Body of pancreas (tissue), 4 donors: ENCODE measurements around the gene NDUFS8.

Source experiments
- POLR2A ChIP-seq, 3 donors: fragments of 450-650 bp; IDR thresholded peaks; one replicate each; pipeline ENCODE4 v1.6.1; 2016; ENCODE audit warnings: antibody characterized with exemption in 3 of 3, mild to moderate bottlenecking in 2 of 3
- TF ChIP-seq, protein P1 (sequence below), 7 experiments: fragments of 450-650 bp in 4 of 7; fragments of 200-600 bp in 3 of 7; sonication (generic) in 3 of 7; IDR thresholded peaks; one replicate each; pipeline ENCODE4 v1.5.1; 2016 to 2019; ENCODE audit warnings: antibody characterized with exemption in 7 of 7

DNA sequence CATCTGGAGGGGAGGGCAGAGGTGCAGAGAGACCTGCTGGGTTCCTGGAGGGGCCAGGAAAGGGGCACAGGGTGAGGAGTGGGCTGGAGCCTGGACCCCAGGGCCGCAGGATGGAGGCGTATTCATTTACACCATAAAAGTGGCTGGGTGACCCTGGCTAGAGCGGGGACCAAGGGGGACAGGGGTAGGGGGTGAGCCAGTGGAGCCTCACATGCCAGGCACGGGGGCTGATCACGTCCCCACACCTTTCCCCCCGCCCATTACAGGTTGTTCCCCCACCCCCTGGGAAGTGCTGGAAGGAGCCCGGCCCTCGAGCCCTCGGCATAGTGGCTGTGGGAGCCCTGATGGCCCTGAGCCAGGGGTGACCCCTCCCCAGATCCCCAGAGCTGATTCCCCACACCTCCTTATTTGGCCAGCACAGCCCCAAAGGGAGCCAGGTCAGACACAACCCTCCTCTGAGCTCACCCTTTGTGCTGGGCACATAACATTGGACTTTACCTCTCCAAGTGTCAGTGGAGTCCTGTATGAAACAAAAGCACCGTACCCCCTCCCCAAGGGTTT lies 9.1 kb downstream of the NDUFS8 start:
- TF ChIP-seq, protein P1, sequence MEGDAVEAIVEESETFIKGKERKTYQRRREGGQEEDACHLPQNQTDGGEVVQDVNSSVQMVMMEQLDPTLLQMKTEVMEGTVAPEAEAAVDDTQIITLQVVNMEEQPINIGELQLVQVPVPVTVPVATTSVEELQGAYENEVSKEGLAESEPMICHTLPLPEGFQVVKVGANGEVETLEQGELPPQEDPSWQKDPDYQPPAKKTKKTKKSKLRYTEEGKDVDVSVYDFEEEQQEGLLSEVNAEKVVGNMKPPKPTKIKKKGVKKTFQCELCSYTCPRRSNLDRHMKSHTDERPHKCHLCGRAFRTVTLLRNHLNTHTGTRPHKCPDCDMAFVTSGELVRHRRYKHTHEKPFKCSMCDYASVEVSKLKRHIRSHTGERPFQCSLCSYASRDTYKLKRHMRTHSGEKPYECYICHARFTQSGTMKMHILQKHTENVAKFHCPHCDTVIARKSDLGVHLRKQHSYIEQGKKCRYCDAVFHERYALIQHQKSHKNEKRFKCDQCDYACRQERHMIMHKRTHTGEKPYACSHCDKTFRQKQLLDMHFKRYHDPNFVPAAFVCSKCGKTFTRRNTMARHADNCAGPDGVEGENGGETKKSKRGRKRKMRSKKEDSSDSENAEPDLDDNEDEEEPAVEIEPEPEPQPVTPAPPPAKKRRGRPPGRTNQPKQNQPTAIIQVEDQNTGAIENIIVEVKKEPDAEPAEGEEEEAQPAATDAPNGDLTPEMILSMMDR (IDR thresholded peaks at IDR 0.05) = no peak
- no peak for TF ChIP-seq POLR2A (IDR thresholded peaks at IDR 0.05)
